Keratinocyte (primary cell): ENCODE measurements around the gene FCSK. TPM values are rescaled to one million over a fixed set of nuclear protein-coding genes. Genes with fewer than 3 reads are reported as not detected.

Source experiments
- DNase-seq: peaks from one replicate; pipeline ENCODE4 v3.0.0-alpha.2; 2011; ENCODE audit warnings: low read depth, missing footprints, low spot score
- FAIRE-seq: peaks from 2 replicates; lab custom pipeline; 2011; peaks lifted over from hg19 to GRCh38; lab: Jason Lieb, UNC
- H2AFZ ChIP-seq: 2 replicates; pipeline ENCODE4 v1.6.0; 2012; ENCODE audit warnings: low read length, control low read depth, inconsistent platforms; ENCODE audit not compliant: control insufficient read depth
- H3K27ac ChIP-seq: 2 replicates; pipeline ENCODE4 v1.5.1; 2011; ENCODE audit warnings: low read length; ENCODE audit not compliant: control insufficient read depth, insufficient read depth
- H3K27me3 ChIP-seq: 3 replicates; pipeline ENCODE4 v1.6.0; 2011; ENCODE audit warnings: low read length; ENCODE audit not compliant: control insufficient read depth, insufficient read depth; ENCODE audit errors: extremely low read depth
- H3K36me3 ChIP-seq, 2 experiments: 2 replicates in 1 of 2; 3 replicates in 1 of 2; pipeline ENCODE4 v1.5.1; 2011; ENCODE audit warnings: low read length in 2 of 2, mild to moderate bottlenecking in 1 of 2; ENCODE audit not compliant: control insufficient read depth in 2 of 2, insufficient read depth in 2 of 2; ENCODE audit errors: extremely low read depth in 1 of 2
- H3K4me1 ChIP-seq: 3 replicates; pipeline ENCODE4 v1.5.1; 2011; ENCODE audit warnings: low read length; ENCODE audit not compliant: control insufficient read depth, insufficient read depth; ENCODE audit errors: extremely low read depth
- H3K4me2 ChIP-seq: 3 replicates; pipeline ENCODE4 v1.6.0; 2011; ENCODE audit warnings: low read depth, low read length; ENCODE audit not compliant: control insufficient read depth, insufficient read depth; ENCODE audit errors: extremely low read depth
- H3K4me3 ChIP-seq, 3 experiments: fragments of 200-600 bp in 1 of 3; sonication (generic) in 1 of 3; 2 replicates in 2 of 3; 3 replicates in 1 of 3; pipeline ENCODE4 v1.5.1; 2011 to 2016; ENCODE audit warnings: low read length in 3 of 3, mild to moderate bottlenecking in 3 of 3, control low read depth in 2 of 3, inconsistent platforms in 1 of 3, low read depth in 1 of 3, mixed read lengths in 1 of 3, mixed run types in 1 of 3, moderate library complexity in 1 of 3; ENCODE audit not compliant: control insufficient read depth in 2 of 3, insufficient read depth in 2 of 3; ENCODE audit errors: extremely low read depth in 1 of 3
- H3K79me2 ChIP-seq: 2 replicates; pipeline ENCODE4 v1.6.0; 2012; ENCODE audit warnings: low read length; ENCODE audit not compliant: control insufficient read depth, insufficient read depth
- H3K9ac ChIP-seq: 3 replicates; pipeline ENCODE4 v1.6.0; 2011; ENCODE audit warnings: low read length; ENCODE audit not compliant: control insufficient read depth, insufficient read depth; ENCODE audit errors: extremely low read depth
- H3K9me1 ChIP-seq: 3 replicates; pipeline ENCODE4 v1.6.0; 2011; ENCODE audit warnings: low read length; ENCODE audit not compliant: control insufficient read depth, insufficient read depth; ENCODE audit errors: extremely low read depth
- H3K9me3 ChIP-seq: 2 replicates; pipeline ENCODE4 v1.5.1; 2012; ENCODE audit warnings: low read depth, low read length; ENCODE audit not compliant: control insufficient read depth
- H4K20me1 ChIP-seq: 3 replicates; pipeline ENCODE4 v1.6.0; 2011; ENCODE audit warnings: low read length; ENCODE audit not compliant: control insufficient read depth, insufficient read depth; ENCODE audit errors: extremely low read depth
- EZH2 ChIP-seq: IDR thresholded peaks from one replicate; pipeline ENCODE4 v1.6.1; 2012; ENCODE audit warnings: inconsistent platforms, mild to moderate bottlenecking, low read length, moderate library complexity
- dilution Hi-C: fragments of 300-500 bp; cut with MboI; formaldehyde crosslinking; loops from one replicate; pipeline ENCODE4 v1.7.0; 2020; ENCODE audit warnings: low sequenced_read_pairs; ENCODE audit not compliant: extremely low pct_ligation_motif_present
- polyA plus RNA-seq, 5 experiments: library from polyadenylated mRNA; depleted of rRNA in 3 of 5; stranded (reverse) in 3 of 5; stranded (forward) in 1 of 5; unstranded in 1 of 5; fragments of >200 nt; gene quantifications; 1 replicate in 1 of 5; 2 replicates in 3 of 5; 3 replicates in 1 of 5; pipeline versions ENCODE4 v1.2.1 to v1.2.3, GENCODE V29; 2011 to 2012; ENCODE audit warnings: missing spikeins in 2 of 5, low read depth in 1 of 5, low replicate concordance in 1 of 5
- small RNA-seq, 3 experiments: library from RNA; depleted of rRNA; stranded (forward); fragments of <200 nt; gene quantifications; one replicate each; pipeline ENCODE3, GENCODE V24; 2012; ENCODE audit warnings: low read depth in 3 of 3, low replicate concordance in 1 of 3; ENCODE audit not compliant: insufficient read length in 3 of 3
- TF ChIP-seq, protein P1 (sequence below), 3 experiments: IDR thresholded peaks in 1 of 3; conservative IDR thresholded peaks in 1 of 3; optimal IDR thresholded peaks in 1 of 3; 2 replicates in 2 of 3; 3 replicates in 1 of 3; pipeline versions ENCODE3 to v1.5.1; 2011; ENCODE audit warnings: low read length in 3 of 3, mild to moderate bottlenecking in 3 of 3, moderate library complexity in 2 of 3, control low read depth in 1 of 3, inconsistent platforms in 1 of 3; ENCODE audit not compliant: insufficient read depth in 2 of 3; ENCODE audit errors: extremely low read depth in 1 of 3

The FCSK gene
- polyA plus RNA-seq, 1 donor (not counting 4 experiments of a cell fraction or from before 2014, with no cell fraction given) = 6.5 TPM

DNA sequence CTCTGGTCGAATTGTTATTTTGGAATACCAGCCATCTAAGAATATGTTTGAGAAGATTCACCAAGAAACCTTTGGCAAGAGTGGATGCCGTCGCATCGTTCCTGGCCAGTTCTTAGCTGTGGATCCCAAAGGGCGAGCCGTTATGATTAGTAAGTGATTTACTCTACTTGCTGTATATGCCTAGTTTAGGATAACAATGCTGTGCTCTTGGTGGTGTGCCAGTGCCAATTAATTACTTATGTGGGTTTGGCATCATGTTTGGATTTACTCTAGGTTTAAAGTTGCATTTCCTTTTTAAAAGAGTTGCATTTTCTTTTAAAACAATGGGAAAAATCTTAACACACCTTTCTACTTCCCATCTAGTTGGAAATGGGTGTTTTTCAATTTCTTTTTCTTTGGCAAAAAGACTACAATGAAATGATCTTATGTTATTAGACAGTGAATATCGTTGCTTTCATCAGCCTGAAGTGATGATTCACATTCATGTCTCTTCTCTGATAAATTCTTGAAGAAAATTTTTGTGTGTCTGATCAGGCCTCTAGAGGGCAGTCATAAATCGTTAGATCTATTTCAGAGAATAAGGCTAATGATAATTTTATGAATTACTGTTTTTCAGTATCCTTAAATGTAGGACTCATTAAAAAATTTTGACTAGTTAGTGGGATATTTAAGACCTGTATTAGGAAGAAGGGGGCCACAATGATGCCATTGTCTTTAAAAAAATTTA, 74.8 kb downstream of the FCSK start:
- DNase-seq = no peak
- H3K27ac ChIP-seq = peak overlapping the region; percentile 71
- no peak for TF ChIP-seq EZH2
- TF ChIP-seq, protein P1, sequence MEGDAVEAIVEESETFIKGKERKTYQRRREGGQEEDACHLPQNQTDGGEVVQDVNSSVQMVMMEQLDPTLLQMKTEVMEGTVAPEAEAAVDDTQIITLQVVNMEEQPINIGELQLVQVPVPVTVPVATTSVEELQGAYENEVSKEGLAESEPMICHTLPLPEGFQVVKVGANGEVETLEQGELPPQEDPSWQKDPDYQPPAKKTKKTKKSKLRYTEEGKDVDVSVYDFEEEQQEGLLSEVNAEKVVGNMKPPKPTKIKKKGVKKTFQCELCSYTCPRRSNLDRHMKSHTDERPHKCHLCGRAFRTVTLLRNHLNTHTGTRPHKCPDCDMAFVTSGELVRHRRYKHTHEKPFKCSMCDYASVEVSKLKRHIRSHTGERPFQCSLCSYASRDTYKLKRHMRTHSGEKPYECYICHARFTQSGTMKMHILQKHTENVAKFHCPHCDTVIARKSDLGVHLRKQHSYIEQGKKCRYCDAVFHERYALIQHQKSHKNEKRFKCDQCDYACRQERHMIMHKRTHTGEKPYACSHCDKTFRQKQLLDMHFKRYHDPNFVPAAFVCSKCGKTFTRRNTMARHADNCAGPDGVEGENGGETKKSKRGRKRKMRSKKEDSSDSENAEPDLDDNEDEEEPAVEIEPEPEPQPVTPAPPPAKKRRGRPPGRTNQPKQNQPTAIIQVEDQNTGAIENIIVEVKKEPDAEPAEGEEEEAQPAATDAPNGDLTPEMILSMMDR (optimal IDR thresholded peaks at IDR 0.05 in 1 of 3, IDR thresholded peaks at IDR 0.05 in 1 of 3, conservative IDR thresholded peaks at IDR 0.05 in 1 of 3; ENCODE audit: extremely low read depth in 1 of 3, insufficient read depth in 2 of 3, low read length in 3 of 3) = peak in 2 of 3 experiments; percentile 27 to 37
- H4K20me1 ChIP-seq = peaks cover 20% of the 10 kb centered on the region
- peaks cover 21 to 43% of the 10 kb centered on the region in 2 experiments for H3K36me3 ChIP-seq
- peaks cover 91% of the 10 kb centered on the region for H3K79me2 ChIP-seq
- no peak overlapping the region for H3K4me3 ChIP-seq
- no peak overlapping the region for H2AFZ ChIP-seq
- dilution Hi-C loops = no loop called here
- FAIRE-seq = no peak
- peak overlapping the region; percentile 52 for H3K4me2 ChIP-seq
- no peaks in the 10 kb centered on the region for H3K9me1 ChIP-seq
- peaks cover 23% of the 10 kb centered on the region for H3K4me1 ChIP-seq
- no peak overlapping the region for H3K9ac ChIP-seq
- no peaks in the 10 kb centered on the region for H3K9me3 ChIP-seq
- H3K27me3 ChIP-seq = no peaks in the 10 kb centered on the region

Small RNA genes lying within 50 kb of the gene (small RNA-seq; reads per million reads assigned to genes)
- 0 to 1.7 (median 1.3) reads per million in 3 experiments for gene RNU6-23P
- 0 reads per million in 3 experiments for gene RPS27P26
- 24.7 to 1,516 (median 83.9) reads per million in 3 experiments for gene SNORD111B

Other genes starting within 250 kb of the FCSK start
- 5.9 to 9.6 TPM (median 7.5 TPM) in 3 replicates for gene EXOSC6, start 202.7 kb upstream of the FCSK start, polyA plus RNA-seq
- 78.3 to 99.2 TPM (median 83.7 TPM) in 3 replicates for gene AARS1, start 165.1 kb upstream of the FCSK start, polyA plus RNA-seq
- 17.5 to 38.9 TPM (median 24.6 TPM) in 3 replicates for gene DDX19B, start 155.4 kb upstream of the FCSK start, polyA plus RNA-seq
- 37.6 to 49.4 TPM (median 39.6 TPM) in 3 replicates for gene DDX19A, start 107.7 kb upstream of the FCSK start, polyA plus RNA-seq
- 4.0 to 6.0 TPM (median 4.1 TPM) in 3 replicates for gene ST3GAL2, start 15.5 kb upstream of the FCSK start, polyA plus RNA-seq
- gene COG4, start 69.0 kb downstream of the FCSK start, polyA plus RNA-seq = 36.8 to 38.9 TPM (median 38.4 TPM) in 3 replicates
- 88.0 to 142 TPM (median 92.6 TPM) in 3 replicates for gene SF3B3, start 69.2 kb downstream of the FCSK start, polyA plus RNA-seq
- 0.08 to 0.42 TPM (median 0.14 TPM) in 3 replicates for gene IL34, start 192.0 kb downstream of the FCSK start, polyA plus RNA-seq
- 13.3 to 22.3 TPM (median 21.8 TPM) in 3 replicates for gene MTSS2, start 231.5 kb downstream of the FCSK start, polyA plus RNA-seq